Astrocyte (in vitro differentiated cells and primary cell): ENCODE measurements around the gene CIZ1. TPM values are rescaled to one million over a fixed set of nuclear protein-coding genes. Genes with fewer than 3 reads are reported as not detected.

Source experiments
- DNase-seq: peaks from one replicate; pipeline ENCODE4 v3.0.0-alpha.2; 2010; ENCODE audit warnings: low read depth
- FAIRE-seq: peaks from 2 replicates; lab custom pipeline; 2011; peaks lifted over from hg19 to GRCh38; lab: Jason Lieb, UNC
- H2AFZ ChIP-seq: 2 replicates; pipeline ENCODE4 v1.6.0; 2012; ENCODE audit warnings: low read depth, low read length, inconsistent platforms
- H3K27ac ChIP-seq: 2 replicates; pipeline ENCODE4 v1.5.1; 2011; ENCODE audit warnings: low read depth, low read length, inconsistent platforms
- H3K27me3 ChIP-seq: 2 replicates; pipeline ENCODE4 v1.6.0; 2011; ENCODE audit warnings: low read length, inconsistent platforms; ENCODE audit not compliant: insufficient read depth
- H3K36me3 ChIP-seq: 2 replicates; pipeline ENCODE4 v1.5.1; 2011; ENCODE audit warnings: low read length, inconsistent platforms; ENCODE audit not compliant: insufficient read depth
- H3K4me1 ChIP-seq: 2 replicates; pipeline ENCODE4 v1.5.1; 2011; ENCODE audit warnings: low read length, inconsistent platforms; ENCODE audit not compliant: insufficient read depth
- H3K4me2 ChIP-seq: 2 replicates; pipeline ENCODE4 v1.6.0; 2012; ENCODE audit warnings: low read length, inconsistent platforms
- H3K4me3 ChIP-seq: 2 replicates; pipeline ENCODE4 v1.5.1; 2011; ENCODE audit warnings: low read depth, mild to moderate bottlenecking, low read length, inconsistent platforms; ENCODE audit not compliant: insufficient read depth
- H3K79me2 ChIP-seq: 2 replicates; pipeline ENCODE4 v1.6.0; 2012; ENCODE audit warnings: mild to moderate bottlenecking, low read length, inconsistent platforms; ENCODE audit not compliant: insufficient read depth
- H3K9ac ChIP-seq: 2 replicates; pipeline ENCODE4 v1.6.0; 2012; ENCODE audit warnings: mild to moderate bottlenecking, low read length, inconsistent platforms
- H3K9me3 ChIP-seq: 2 replicates; pipeline ENCODE4 v1.5.1; 2012; ENCODE audit warnings: low read depth, mild to moderate bottlenecking, low read length, inconsistent platforms; ENCODE audit not compliant: insufficient read depth
- H4K20me1 ChIP-seq: 2 replicates; pipeline ENCODE4 v1.6.0; 2012; ENCODE audit warnings: low read length, inconsistent platforms; ENCODE audit not compliant: insufficient read depth
- H3K27ac Mint-ChIP-seq: one replicate; pipeline ENCODE4 v1.8.0; 2021; ENCODE audit warnings: mild to moderate bottlenecking, mixed read lengths; ENCODE audit not compliant: unreplicated experiment
- H3K27me3 Mint-ChIP-seq: one replicate; pipeline ENCODE4 v1.8.0; 2021; ENCODE audit warnings: low read depth, mixed read lengths; ENCODE audit not compliant: unreplicated experiment
- H3K36me3 Mint-ChIP-seq: one replicate; pipeline ENCODE4 v1.8.0; 2021; ENCODE audit warnings: low read depth, mixed read lengths; ENCODE audit not compliant: unreplicated experiment
- H3K4me1 Mint-ChIP-seq: one replicate; pipeline ENCODE4 v1.8.0; 2021; ENCODE audit warnings: low read depth, mixed read lengths; ENCODE audit not compliant: unreplicated experiment
- H3K4me3 Mint-ChIP-seq: one replicate; pipeline ENCODE4 v1.8.0; 2021; ENCODE audit warnings: mild to moderate bottlenecking, moderate library complexity, mixed read lengths; ENCODE audit not compliant: unreplicated experiment
- H3K9me3 Mint-ChIP-seq: one replicate; pipeline ENCODE4 v1.8.0; 2021; ENCODE audit warnings: mild to moderate bottlenecking, mixed read lengths; ENCODE audit not compliant: unreplicated experiment
- EZH2 ChIP-seq: IDR thresholded peaks from 2 replicates; pipeline ENCODE4 v1.6.1; 2012; ENCODE audit warnings: mild to moderate bottlenecking, low read length, inconsistent platforms; ENCODE audit not compliant: insufficient read depth
- total RNA-seq: library from RNA; stranded (reverse); gene quantifications from 2 replicates; pipeline ENCODE4 v1.2.1, GENCODE V29; 2021
- TF ChIP-seq, protein P1 (sequence below): IDR thresholded peaks from 2 replicates; pipeline ENCODE4 v1.5.1; 2011; ENCODE audit warnings: low read depth, mild to moderate bottlenecking, inconsistent platforms, low read length, moderate library complexity; ENCODE audit not compliant: insufficient read depth

Gene CIZ1
- total RNA-seq, 1 donor from 2014 or later, result 117 TPM

DNA sequence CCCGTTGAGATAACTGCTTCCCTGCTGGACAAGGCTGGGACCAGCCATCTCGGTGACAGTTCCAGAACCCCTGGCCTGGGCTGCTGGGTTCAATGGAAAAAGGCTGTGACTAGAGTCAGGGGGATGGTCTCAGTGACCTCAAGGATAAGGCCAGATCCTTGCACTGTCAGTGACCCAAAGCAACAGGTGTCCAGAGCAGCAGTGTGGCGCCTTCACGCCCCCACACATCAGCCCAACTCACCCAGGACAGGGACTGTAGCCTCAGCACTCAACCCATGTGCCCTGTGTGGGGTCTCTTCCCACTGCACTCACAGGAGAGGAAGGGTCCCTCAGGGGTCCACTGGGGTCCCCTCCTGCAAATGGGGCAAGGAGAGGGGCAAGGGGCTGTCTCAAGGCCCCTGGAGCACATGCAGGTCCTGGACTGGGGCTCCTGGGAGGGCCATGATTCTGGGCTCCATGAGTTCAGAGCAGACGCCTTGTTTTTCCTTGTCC lies 42.8 kb downstream of the CIZ1 start:
- Histone ChIP-seq H2AFZ (no peak overlapping the region), H3K9ac (no peak overlapping the region), H3K4me2 (no peak overlapping the region), H3K9me3 (no peaks in the 10 kb centered on the region), H3K4me1 (no peaks in the 10 kb centered on the region), H3K27me3 (no peaks in the 10 kb centered on the region), H4K20me1 (no peaks in the 10 kb centered on the region), H3K4me3 (no peak overlapping the region), H3K36me3 (no peaks in the 10 kb centered on the region), H3K79me2 (no peaks in the 10 kb centered on the region), H3K27ac (no peak overlapping the region)
- no peak for DNase-seq
- Mint-ChIP-seq H3K27me3 (peaks cover 42% of the 10 kb centered on the region), H3K36me3 (no peaks in the 10 kb centered on the region), H3K4me3 (no peak overlapping the region), H3K27ac (no peak overlapping the region), H3K9me3 (no peaks in the 10 kb centered on the region), H3K4me1 (peaks cover 6% of the 10 kb centered on the region)
- no peak for FAIRE-seq
- TF ChIP-seq EZH2, result no peak
- TF ChIP-seq, protein P1, sequence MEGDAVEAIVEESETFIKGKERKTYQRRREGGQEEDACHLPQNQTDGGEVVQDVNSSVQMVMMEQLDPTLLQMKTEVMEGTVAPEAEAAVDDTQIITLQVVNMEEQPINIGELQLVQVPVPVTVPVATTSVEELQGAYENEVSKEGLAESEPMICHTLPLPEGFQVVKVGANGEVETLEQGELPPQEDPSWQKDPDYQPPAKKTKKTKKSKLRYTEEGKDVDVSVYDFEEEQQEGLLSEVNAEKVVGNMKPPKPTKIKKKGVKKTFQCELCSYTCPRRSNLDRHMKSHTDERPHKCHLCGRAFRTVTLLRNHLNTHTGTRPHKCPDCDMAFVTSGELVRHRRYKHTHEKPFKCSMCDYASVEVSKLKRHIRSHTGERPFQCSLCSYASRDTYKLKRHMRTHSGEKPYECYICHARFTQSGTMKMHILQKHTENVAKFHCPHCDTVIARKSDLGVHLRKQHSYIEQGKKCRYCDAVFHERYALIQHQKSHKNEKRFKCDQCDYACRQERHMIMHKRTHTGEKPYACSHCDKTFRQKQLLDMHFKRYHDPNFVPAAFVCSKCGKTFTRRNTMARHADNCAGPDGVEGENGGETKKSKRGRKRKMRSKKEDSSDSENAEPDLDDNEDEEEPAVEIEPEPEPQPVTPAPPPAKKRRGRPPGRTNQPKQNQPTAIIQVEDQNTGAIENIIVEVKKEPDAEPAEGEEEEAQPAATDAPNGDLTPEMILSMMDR, result no peak

- no peak overlapping the region for H3K4me2 ChIP-seq
- FAIRE-seq (no peak), DNase-seq (no peak)
- no peak for TF ChIP-seq EZH2
- TF ChIP-seq, protein P1, result no peak
- H3K27ac ChIP-seq, result no peak overlapping the region
- H3K36me3 ChIP-seq, result no peaks in the 10 kb centered on the region
- Mint-ChIP-seq H3K9me3 (no peaks in the 10 kb centered on the region), H3K4me3 (no peak overlapping the region), H3K36me3 (no peaks in the 10 kb centered on the region), H3K27ac (no peak overlapping the region), H3K27me3 (peaks cover 36% of the 10 kb centered on the region), H3K4me1 (peaks cover 6% of the 10 kb centered on the region)
- H3K9ac ChIP-seq, result no peak overlapping the region
- H2AFZ ChIP-seq, result no peak overlapping the region
- H3K4me3 ChIP-seq, result no peak overlapping the region
- H3K27me3 ChIP-seq, result no peaks in the 10 kb centered on the region
- H3K79me2 ChIP-seq, result no peaks in the 10 kb centered on the region
- H3K9me3 ChIP-seq, result no peaks in the 10 kb centered on the region
- H3K4me1 ChIP-seq, result no peaks in the 10 kb centered on the region
- no peaks in the 10 kb centered on the region for H4K20me1 ChIP-seq
Measured at GRCh38 chr9:128146591-128147120, 44.7 kb downstream of the CIZ1 start.

DNA sequence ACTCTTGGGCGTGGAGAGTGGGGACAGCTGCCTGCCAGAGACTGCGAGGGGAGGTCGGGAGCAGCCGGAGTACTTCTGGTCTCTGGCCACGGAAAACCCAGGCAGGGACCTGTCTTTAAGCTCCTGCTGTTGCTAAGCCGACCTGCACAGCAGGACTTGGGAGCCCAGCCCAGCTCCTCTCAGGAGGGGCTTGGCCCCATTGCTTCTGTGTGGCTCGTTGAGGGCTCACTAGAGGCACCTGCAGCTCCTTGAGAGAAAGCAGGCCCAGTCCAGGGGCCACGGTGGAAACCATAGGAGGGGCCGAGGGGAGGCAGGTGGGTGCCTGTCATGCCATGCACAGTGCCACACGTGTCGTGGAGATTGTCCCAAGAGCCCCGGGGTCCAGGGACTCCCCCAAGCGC lies 45.4 kb downstream of the CIZ1 start:
- Histone ChIP-seq H3K9me3 (no peaks in the 10 kb centered on the region), H3K4me3 (no peak overlapping the region), H4K20me1 (no peaks in the 10 kb centered on the region), H3K27me3 (no peaks in the 10 kb centered on the region), H3K36me3 (no peaks in the 10 kb centered on the region), H3K79me2 (no peaks in the 10 kb centered on the region), H2AFZ (no peak overlapping the region), H3K4me1 (no peaks in the 10 kb centered on the region), H3K4me2 (no peak overlapping the region), H3K27ac (no peak overlapping the region), H3K9ac (no peak overlapping the region)
- H3K36me3 Mint-ChIP-seq, result no peaks in the 10 kb centered on the region
- peaks cover 6% of the 10 kb centered on the region for H3K4me1 Mint-ChIP-seq
- H3K4me3 Mint-ChIP-seq, result no peak overlapping the region
- no peaks in the 10 kb centered on the region for H3K9me3 Mint-ChIP-seq
- peaks cover 32% of the 10 kb centered on the region for H3K27me3 Mint-ChIP-seq
- TF ChIP-seq, protein P1, result no peak
- no peak for TF ChIP-seq EZH2
- DNase-seq (no peak), FAIRE-seq (no peak)
- no peak overlapping the region for H3K27ac Mint-ChIP-seq
